Posterior vena cava (tissue), 2 donors: ENCODE data around the gene LRRC45. TPM values are rescaled to one million over a fixed set of nuclear protein-coding genes. Genes with fewer than 3 reads are reported as not detected.
A peak's percentile ranks its signal among the peaks of the same experiment; 100 is the strongest.

ENCODE experiments used
- DNase-seq: peaks from one replicate; pipeline ENCODE4 v3.0.0-alpha.2; 2020; ENCODE audit warnings: low spot score
- intact Hi-C, 2 donors: fragments of 100-400 bp; cut with DNase I; formaldehyde crosslinking; loops; one replicate each; pipeline versions ENCODE4 v1.14.1 to v1.14.2; 2022 to 2023
- total RNA-seq, 2 donors: library from RNA; stranded (reverse); fragmentation: NEBNext Ultra II Directional; extraction: Animal tissue kit (Norgen Biotek cat#: 25700); gene quantifications; one replicate each; pipeline ENCODE4 v1.2.1, GENCODE V29; 2021
- donor health status: DM: yes; HTN: yes; CAD: no.
- donor health status: DM: yes; HTN: yes; CAD: no.

The LRRC45 gene
- total RNA-seq, 2 donors from 2014 or later = 3.8 to 5.7 TPM

DNA sequence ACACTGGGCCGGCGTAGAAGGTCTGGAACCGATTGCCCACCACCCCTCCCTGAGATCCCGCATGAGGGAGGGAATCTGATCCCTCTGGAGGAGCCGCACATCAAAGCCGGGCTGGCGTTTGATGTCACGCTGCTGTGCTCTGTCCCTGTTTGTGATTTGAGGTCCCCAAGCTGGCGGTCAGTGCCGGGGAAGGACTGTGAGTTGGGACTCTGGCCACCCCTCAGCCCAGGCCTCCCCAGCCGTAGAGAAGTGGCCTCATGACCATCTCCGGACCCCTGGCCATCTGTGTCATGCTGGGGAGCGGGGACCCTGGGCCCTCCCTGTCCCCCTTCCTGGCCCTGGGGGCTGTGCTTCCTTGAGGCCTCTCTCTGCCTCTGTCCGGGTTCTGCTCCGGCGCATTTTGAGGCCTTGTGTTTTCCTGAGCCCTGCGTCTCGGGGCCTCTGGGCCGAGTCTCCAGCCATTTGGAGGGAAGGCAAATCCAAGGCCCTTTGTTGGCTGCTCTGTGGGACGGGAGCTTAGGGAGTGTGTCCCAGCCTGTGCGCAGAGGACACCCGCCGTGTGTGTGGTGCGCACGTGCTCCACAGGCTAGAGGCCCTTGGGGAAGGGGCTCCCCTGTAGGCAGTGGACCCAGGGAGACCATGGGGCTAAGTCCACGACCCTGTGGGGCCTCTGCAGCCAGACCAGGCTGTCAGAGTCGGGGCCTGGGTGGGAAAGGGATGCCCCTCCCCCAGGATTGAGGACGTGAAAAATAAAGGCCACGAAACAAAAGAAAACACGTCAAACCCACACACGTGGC, 30.6 kb upstream of the LRRC45 start:
- no peak for DNase-seq
- intact Hi-C loops = no loop called here

GRCh38 chr17:81993729-81994592, 29.1 kb upstream of the LRRC45 start:
- intact Hi-C loops = no loop called here
- DNase-seq = no peak

GRCh38 chr17:81994593-81995462, 28.3 kb upstream of the LRRC45 start:
- no peak for DNase-seq
- intact Hi-C loops = no loop called here

- no peak for DNase-seq
Measured at GRCh38 chr17:81995463-81996231, 27.5 kb upstream of the LRRC45 start.

DNA sequence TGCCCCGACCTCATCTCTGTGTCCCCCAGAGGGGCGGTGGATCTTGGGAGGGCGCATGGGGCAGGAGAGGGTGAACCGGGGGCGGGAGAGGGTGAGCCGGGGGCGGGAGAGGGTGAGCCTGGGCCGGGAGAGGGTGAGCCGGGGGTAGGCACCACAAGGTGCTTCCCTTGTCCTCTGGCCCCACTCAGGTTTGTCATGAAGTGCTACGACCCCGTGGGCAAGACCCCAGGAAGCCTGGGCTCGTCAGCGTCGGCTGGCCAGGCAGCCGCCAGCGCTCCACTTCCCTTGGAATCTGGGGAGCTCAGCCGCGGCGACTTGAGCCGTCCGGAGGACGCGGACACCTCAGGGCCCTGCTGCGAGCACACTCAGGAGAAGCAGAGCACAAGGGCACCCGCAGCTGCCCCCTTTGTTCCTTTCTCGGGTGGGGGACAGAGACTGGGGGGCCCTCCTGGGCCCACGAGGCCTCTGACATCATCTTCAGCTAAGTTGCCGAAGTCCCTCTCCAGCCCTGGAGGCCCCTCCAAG, 26.8 kb upstream of the LRRC45 start:
- DNase-seq = no peak
- intact Hi-C loops = no loop called here

More at GRCh38 chr17:81995463-81996231, 27.5 kb upstream of the LRRC45 start:
- intact Hi-C loops = no loop called here

GRCh38 chr17:81996757-81997441, 26.2 kb upstream of the LRRC45 start:
- DNase-seq = no peak
- intact Hi-C loops = no loop called here

- DNase-seq = no peak
- intact Hi-C loops = no loop called here
Measured at GRCh38 chr17:81998212-81998611, 24.9 kb upstream of the LRRC45 start.

GRCh38 chr17:81998691-81999438, 24.2 kb upstream of the LRRC45 start:
- no peak for DNase-seq
- intact Hi-C loops = no loop called here

DNA sequence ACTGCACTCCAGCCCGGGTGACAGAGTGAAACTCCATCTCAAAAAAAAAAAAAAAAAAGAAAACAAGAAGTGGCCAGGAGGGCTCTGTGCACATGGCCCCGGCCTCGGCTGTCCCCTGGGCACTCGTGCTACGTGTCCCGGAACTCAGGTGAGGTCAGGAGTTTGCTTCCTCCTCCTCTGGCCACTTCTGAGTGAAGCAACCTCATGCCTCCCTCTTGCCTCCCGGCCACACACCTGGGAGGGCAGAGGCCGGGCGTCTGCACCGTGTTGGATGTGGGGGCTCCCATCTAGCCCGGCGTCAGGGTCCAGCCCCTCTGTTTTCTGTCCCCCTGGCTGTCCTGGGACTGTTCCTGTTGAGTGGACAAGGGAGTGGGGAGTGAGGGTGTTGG, 23.5 kb upstream of the LRRC45 start:
- DNase-seq = no peak
- intact Hi-C loops = no loop called here

DNA sequence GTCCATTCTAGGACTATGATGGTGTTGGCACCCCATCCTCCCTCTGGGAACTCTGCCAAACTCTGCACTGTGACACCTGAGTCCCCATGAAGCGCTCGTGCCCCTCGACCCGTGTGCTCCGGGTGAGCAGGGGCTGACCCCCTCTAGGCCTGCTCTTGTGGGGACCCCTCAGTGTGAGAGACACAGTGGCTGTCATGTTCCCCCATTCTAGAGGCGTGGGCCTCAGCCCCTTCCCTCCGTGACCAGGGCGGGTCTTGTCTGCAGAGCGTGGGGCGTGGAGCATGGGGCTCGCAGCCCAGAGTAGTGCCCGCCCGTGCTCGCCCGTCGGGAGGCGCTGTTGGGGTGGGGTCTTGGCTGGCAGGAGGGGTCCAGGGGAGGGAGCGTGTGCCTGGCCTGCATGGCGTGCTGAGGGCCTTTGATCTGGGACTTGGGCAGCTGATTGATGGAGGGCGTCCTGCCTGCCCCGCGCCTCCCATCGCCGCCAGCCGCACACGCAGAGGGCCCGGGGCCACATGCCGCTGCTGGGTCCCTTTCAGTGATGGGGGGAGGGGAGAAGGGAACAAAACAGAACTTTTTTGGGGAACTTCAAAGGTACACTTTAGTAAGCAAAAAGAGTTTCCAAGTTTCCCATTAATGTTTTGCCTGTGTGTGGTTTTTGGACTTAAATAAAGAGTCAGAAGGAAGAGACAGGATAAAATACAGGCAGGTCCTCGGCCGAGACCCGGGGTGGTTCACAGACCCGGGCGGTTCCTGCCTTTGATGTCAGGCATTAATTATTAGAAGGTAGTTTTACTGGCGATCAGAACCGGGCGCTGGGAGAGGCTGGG, 22.9 kb upstream of the LRRC45 start:
- intact Hi-C loops = no loop called here
- no peak for DNase-seq

- no peak for DNase-seq
- intact Hi-C loops = no loop called here
Measured at GRCh38 chr17:82000803-82001570, 22.1 kb upstream of the LRRC45 start.

DNA sequence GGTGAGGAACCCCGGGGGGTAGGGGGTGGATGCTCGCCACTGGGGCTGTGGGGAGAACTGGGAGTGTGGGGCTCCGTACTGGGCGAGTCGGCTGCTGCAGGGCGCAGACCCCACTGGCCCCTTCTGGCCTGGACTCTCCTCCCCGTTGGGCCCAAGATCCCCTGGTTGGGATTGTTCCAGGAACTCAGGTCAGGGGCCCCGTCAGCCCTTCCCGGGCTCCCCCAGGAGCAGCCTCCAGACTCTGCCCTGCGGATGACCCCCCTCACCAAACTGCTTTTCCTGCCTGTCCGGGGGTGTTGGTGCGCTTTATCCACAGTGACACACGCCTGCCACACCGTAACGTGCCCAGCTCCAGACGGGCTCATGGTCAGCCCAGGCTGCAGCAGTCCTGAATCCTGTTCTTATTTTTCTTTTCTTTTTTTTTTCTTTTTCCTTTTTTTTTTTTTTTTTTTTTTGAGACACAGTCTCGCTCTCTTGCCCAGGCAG, 21.5 kb upstream of the LRRC45 start:
- intact Hi-C loops = no loop called here

DNA sequence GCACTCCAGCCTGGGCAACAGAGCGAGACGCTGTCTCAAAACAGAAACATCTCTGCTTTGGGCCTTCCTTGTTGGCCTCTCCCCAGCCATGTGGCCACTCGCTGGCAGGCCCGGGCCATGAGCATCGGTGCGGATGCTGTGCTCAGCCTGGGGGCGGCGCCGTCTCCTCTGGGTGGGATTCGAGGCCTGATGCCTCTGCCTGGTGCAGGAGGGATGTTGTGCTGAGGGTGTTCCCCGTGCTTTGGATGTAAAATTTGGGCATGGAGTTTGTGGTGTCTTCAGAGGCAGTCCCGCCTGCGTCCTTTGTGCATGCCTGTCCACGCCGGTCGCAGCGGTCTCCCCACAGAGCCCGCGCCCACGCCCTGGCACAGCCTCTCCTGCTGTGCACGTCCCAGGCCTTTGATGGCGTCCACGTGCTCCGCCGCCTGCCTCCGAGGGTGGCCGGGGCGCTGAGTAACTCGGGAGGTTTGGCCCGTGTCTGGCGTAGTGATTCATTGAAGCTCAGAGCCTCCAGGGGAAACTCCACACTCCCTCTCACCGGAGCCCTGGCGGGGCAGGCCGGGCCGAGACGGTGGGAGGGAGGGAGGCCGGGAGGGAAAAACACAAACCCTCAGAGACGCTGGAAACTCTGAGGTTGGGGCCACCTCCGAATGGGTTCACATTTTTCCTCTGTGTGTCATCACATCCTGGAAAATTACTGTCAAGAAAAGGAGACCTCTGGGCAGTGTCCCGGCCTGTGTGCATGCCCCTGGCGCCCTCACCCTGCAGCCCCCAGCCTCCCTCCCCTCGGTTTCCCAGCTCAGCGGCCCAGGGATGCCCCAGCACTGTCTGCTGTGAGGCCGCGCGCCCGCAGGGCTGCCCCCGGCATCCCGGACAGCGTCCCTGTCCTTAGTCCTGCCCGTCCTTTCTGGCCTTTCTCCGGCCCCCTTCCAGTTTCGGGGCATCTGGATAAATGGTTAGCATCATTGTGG, 19.4 kb upstream of the LRRC45 start:
- DNase-seq = peak; percentile 95
- intact Hi-C loops = no loop called here

More for the DNA sequence above, 21.5 kb upstream of the LRRC45 start:
- no peak for DNase-seq
